MCF 10A (cell line): Measurements from ENCODE around the gene THADA. TPM values are rescaled to one million over a fixed set of nuclear protein-coding genes. Genes with fewer than 3 reads are reported as not detected.

Experiments used
- BruUV-seq: library from RNA; stranded (reverse); fragments of 400-500 nt; replicated peaks from 2 replicates; lab custom pipeline; 2021; lab: Mats Ljungman, UMichigan
- CTCF ChIA-PET: fragments of 300-600 bp; sonication (Branson Sonifier 250); formaldehyde crosslinking; extraction: SDS; loops from one replicate; lab custom pipeline; 2021; ENCODE audit warnings: antibody characterized with exemption, inconsistent platforms; lab: Yijun Ruan, JAX
- POLR2A ChIA-PET: fragments of 300-600, 350-650 bp; sonication (Branson Sonifier 250); formaldehyde crosslinking; extraction: SDS; loops from one replicate; lab custom pipeline; 2020; ENCODE audit warnings: antibody characterized with exemption, inconsistent platforms; lab: Yijun Ruan, JAX
- DNase-seq: peaks from one replicate; pipeline ENCODE4 v3.0.0-alpha.2; 2018; ENCODE audit not compliant: unreplicated experiment
- H3K27ac Mint-ChIP-seq: one replicate; pipeline ENCODE4 v1.8.0; 2022; ENCODE audit warnings: mild to moderate bottlenecking, low read depth, mixed read lengths; ENCODE audit not compliant: unreplicated experiment
- H3K27me3 Mint-ChIP-seq: one replicate; pipeline ENCODE4 v1.8.0; 2022; ENCODE audit warnings: mixed read lengths; ENCODE audit not compliant: insufficient read depth, unreplicated experiment
- H3K36me3 Mint-ChIP-seq: one replicate; pipeline ENCODE4 v1.8.0; 2022; ENCODE audit warnings: mild to moderate bottlenecking, moderate library complexity, mixed read lengths; ENCODE audit not compliant: insufficient read depth, unreplicated experiment
- H3K4me1 Mint-ChIP-seq: one replicate; pipeline ENCODE4 v1.8.0; 2022; ENCODE audit warnings: mixed read lengths; ENCODE audit not compliant: insufficient read depth, unreplicated experiment
- H3K4me3 Mint-ChIP-seq: one replicate; pipeline ENCODE4 v1.8.0; 2022; ENCODE audit warnings: mild to moderate bottlenecking, moderate library complexity, mixed read lengths; ENCODE audit not compliant: unreplicated experiment
- H3K9me3 Mint-ChIP-seq: one replicate; pipeline ENCODE4 v1.8.0; 2022; ENCODE audit warnings: mixed read lengths; ENCODE audit not compliant: unreplicated experiment
- CTCF ChIP-seq: fragments of 200-600 bp; IDR thresholded peaks from one replicate; pipeline ENCODE4 v1.8.0; 2022; ENCODE audit warnings: antibody characterized with exemption, mild to moderate bottlenecking; ENCODE audit not compliant: unreplicated experiment
- intact Hi-C: fragments of 100-400 bp; cut with micrococcal nuclease; formaldehyde crosslinking; loops from 2 replicates; pipeline ENCODE4 v1.14.1; 2022
- total RNA-seq: library from RNA; stranded (reverse); gene quantifications from 2 replicates; pipeline ENCODE4 v1.2.3, GENCODE V29; 2022

THADA gene
- total RNA-seq, 1 experiment from 2014 or later: 49.8 TPM

DNA sequence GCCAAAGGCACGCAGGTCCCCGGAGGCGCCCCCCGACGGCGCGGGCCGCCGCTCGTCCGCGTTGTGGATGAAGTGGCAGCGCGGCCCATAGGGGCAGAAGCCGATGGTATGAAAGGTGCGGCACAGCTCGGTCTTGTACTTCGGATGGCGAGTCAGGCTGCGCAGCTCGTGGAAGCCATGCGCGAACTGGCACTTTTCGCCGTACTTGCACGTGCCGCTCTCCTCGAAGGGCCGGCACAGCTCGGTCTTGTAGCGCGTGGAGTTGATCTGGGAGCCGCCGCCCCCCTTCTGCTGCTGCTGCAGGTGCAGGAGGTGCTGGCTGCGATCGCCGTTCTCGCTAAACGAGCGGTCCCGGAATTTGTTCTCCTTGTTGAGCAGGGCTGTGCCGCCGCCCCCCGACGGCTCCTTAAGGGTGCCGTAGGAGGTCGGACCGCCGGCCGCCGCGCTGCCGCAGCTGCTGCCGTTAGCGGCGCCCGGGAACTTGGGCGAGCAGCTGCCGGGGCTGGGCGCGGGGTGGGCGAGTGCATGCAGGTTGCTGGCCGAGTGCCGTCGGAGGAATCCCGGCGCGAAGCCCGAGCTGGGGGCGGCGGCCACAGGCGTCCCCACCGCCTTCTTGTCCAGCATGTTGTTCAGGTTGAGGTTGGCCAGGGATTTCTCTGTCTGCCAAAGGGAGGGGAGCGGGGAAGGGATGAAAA, 370.6 kb downstream of the THADA start:
- H3K27ac Mint-ChIP-seq: peak overlapping the region; percentile 83
- intact Hi-C loops: no loop called here
- peak; percentile 54 for DNase-seq
- H3K27me3 Mint-ChIP-seq: no peaks in the 10 kb centered on the region
- peaks cover 18% of the 10 kb centered on the region for H3K4me1 Mint-ChIP-seq
- peaks cover 92% of the 10 kb centered on the region for H3K36me3 Mint-ChIP-seq
- TSS peak; percentile 29 for BruUV-seq
- no peak for TF ChIP-seq CTCF
- no peaks in the 10 kb centered on the region for H3K9me3 Mint-ChIP-seq
- POLR2A ChIA-PET: interaction anchor here (0.8 to 13.3 kb wide), 16 partner anchors 46 to 314 kb away, joined by 3 to 329 read pairs (median 9); no protein-coding TSS in a partner anchor
- H3K4me3 Mint-ChIP-seq: peak overlapping the region; percentile 93
- CTCF ChIA-PET: interaction anchor here (0.6 to 6.1 kb wide), 17 partner anchors 26 to 317 kb away, joined by 3 to 59 read pairs (median 4); no protein-coding TSS in a partner anchor

DNA sequence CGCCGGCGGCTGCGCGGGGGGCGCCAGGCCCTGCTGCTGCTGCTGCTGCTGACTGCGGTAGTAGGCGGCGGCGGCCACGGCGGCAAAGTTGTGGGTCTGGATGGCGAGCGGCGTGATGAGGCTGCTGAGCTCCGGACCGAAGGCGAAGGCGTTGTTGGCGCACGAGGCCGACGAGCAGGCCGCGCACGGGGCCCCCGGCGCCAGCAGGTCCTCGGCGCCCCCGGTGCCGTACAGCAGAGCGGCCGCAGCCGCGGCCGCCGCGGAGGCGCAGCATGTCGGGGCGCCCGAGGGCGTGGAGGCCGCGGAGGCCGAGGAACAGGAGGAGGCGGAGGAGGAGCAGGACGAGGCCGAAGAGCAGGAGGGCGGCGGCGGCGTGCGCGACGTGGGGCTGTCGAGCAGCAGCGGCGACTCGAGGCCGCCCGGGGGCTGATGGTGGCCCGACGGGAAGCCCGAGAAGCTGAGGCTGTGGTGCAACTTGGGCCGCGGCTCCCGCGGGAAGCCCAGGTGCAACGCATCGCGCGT, 371.2 kb downstream of the THADA start:
- BruUV-seq: no TSS peak
- Mint-ChIP-seq H3K36me3 (peaks cover 92% of the 10 kb centered on the region), H3K4me3 (peak overlapping the region; percentile 93), H3K9me3 (no peaks in the 10 kb centered on the region), H3K27ac (peak overlapping the region; percentile 83), H3K27me3 (no peaks in the 10 kb centered on the region), H3K4me1 (peaks cover 19% of the 10 kb centered on the region)
- TF ChIP-seq CTCF: no peak
- POLR2A ChIA-PET: interaction anchor here (0.6 to 13.3 kb wide), 24 partner anchors 46 to 377 kb away, joined by 3 to 329 read pairs (median 6); no protein-coding TSS in a partner anchor
- no peak for DNase-seq
- CTCF ChIA-PET: interaction anchor here (0.6 to 6.1 kb wide), 17 partner anchors 44 to 318 kb away, joined by 3 to 59 read pairs (median 4); no protein-coding TSS in a partner anchor
- intact Hi-C loops: loop anchor here (5.0 kb wide), 1 partner anchor 137 kb away; no protein-coding TSS in a partner anchor

GRCh38 chr2:43224131-43224570, 371.7 kb downstream of the THADA start:
- CTCF ChIA-PET: interaction anchor here (0.5 to 6.1 kb wide), 15 partner anchors 44 to 392 kb away, joined by 3 to 59 read pairs (median 4); no protein-coding TSS in a partner anchor
- Mint-ChIP-seq H3K27ac (peak overlapping the region; percentile 83), H3K9me3 (no peaks in the 10 kb centered on the region), H3K4me1 (peaks cover 19% of the 10 kb centered on the region), H3K4me3 (peak overlapping the region; percentile 93), H3K27me3 (no peaks in the 10 kb centered on the region), H3K36me3 (peaks cover 92% of the 10 kb centered on the region)
- TF ChIP-seq CTCF: peak; percentile 43
- POLR2A ChIA-PET: interaction anchor here (0.6 to 13.3 kb wide), 31 partner anchors 45 to 377 kb away, joined by 3 to 329 read pairs (median 5); no protein-coding TSS in a partner anchor
- intact Hi-C loops: loop anchor here (5.0 kb wide), 1 partner anchor 137 kb away; no protein-coding TSS in a partner anchor
- BruUV-seq: no TSS peak
- DNase-seq: peak; percentile 72
